HG02852 (cell line): ENCODE measurements around the gene GRIN2D.
"Not testable (repeated sequence)": the region's sequence is repeated elsewhere in the genome, so short reads cannot be mapped to it uniquely, and the experiment has no call there.

ENCODE experiments used
- ATAC-seq: cut with Tn5 transposase; IDR thresholded peaks from one replicate; pipeline ENCODE4 v1.9.1; 2021; ENCODE audit warnings: mild to moderate bottlenecking, moderate library complexity; ENCODE audit not compliant: unreplicated experiment

Gene GRIN2D

DNA sequence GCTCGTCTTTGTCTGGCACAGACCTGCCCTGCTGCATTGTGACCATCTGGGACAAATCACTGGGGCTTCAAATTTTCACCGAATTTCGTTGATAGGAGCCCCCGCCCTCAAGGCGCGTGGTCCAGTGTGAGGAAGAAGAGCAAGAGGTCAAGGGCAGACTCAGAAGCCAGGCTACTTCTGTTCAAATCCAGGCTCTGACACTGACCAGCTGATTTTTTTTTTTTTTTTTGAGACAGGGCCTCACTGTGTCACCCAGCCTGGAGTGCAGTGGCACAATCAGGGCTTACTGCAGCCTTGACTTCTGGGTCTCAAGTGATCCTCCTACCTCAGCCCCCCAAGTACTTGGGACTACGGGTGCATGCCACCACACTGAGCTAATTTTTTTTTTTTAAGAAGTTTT lies 22.1 kb upstream of the GRIN2D start:
- ATAC-seq, result no peak

GRCh38 chr19:48371771-48372170 lies 21.7 kb upstream of the GRIN2D start:
- not testable (repeated sequence) for ATAC-seq

DNA sequence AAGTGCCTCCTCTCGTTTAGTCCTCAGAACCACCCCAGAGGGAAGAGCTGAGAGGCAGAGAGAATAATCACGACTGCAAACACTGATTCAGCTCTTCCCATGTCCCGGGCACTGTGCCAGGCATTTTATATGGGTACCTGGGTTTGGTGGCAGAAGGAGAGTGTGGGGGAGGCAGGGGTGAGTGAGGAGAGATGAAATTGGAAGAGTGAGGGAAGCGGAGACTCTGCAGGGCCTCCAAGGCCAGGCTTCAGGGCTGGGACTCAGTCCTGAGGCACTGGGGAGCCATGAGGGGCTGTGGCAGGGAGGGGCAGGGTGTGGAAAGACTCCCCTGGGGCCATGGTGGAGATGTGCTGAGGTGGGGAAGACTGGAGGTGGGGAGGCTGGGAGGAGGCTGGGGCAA lies 20.6 kb upstream of the GRIN2D start:
- no peak for ATAC-seq

GRCh38 chr19:48373567-48373966 lies 19.9 kb upstream of the GRIN2D start:
- ATAC-seq, result no peak

- no peak for ATAC-seq
Measured at GRCh38 chr19:48378194-48378570, 15.3 kb upstream of the GRIN2D start.

DNA sequence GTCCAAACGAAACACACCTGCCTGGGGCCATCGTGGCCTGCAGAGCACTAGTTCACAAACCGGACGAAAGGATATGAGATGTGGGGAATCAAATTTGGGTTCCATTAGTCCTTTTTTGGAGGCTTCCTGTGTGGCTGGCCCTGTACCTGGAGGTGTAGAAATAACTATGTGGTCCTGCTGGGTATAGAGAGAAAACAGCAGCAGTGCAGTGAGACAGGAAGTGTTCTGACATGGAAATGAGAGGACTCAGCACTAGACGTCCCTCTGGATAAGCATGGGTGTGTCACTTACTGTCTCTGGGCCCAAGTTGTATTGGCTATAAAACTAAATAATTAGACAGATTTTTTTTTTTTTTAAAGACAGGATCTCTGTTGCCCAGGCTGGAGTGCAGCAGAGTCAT lies 14.4 kb upstream of the GRIN2D start:
- ATAC-seq, result no peak

- ATAC-seq, result no peak
Measured at GRCh38 chr19:48381178-48381950, 12.1 kb upstream of the GRIN2D start.

DNA sequence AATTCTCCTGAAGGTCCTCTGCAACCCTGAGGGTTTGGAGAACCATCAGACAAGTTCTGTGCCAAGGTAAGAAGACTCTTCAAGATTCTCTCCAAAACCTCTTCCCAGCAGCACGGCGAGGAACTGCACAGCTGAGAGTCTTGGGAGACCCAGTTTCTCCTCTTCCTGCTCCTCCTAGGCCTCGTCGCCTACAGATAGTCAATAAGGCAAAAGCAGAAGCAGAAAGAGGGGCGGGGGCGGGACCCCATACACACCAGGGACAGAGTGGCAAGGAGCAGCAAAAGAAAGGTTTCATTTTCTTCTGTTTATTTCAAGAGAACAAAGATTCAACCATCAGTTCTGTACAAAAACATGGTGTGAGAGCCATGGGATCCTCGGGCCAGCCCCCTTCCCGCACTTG lies 11.2 kb upstream of the GRIN2D start:
- no peak for ATAC-seq

- no peak for ATAC-seq
Measured at GRCh38 chr19:48385461-48386087, 7.9 kb upstream of the GRIN2D start.

- ATAC-seq, result no peak
Measured at GRCh38 chr19:48386981-48387380, 6.5 kb upstream of the GRIN2D start.

- ATAC-seq, result peak; percentile 33
Measured at GRCh38 chr19:48390188-48391099, 3.0 kb upstream of the GRIN2D start.

GRCh38 chr19:48391100-48392005 lies 2.1 kb upstream of the GRIN2D start, which contains the start of gene KDELR1:
Gene KDELR1 (minus strand): TSS chr19:48391551. CDS start chr19:48391358, 193 bp downstream.
- ATAC-seq, result peak; percentile 71

DNA sequence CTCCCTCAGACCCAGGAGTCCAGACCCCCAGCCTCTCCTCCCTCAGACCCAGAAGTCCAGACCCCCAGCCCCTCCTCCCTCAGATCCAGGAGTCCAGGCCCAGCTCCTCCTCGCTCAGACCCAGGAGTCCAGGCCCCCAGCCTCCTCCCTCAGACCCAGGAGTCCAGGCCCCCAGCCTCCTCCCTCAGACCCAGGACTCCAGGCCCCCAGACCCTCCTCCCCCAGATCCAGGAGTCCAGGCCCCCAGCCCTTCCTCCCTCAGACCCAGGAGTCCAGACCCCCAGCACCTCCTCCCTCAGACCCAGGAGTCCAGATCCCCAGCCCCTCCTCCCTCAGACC lies 1.5 kb upstream of the GRIN2D start:
- not testable (repeated sequence) for ATAC-seq

- no peak for ATAC-seq
Measured at GRCh38 chr19:48392860-48393558, 459 bp upstream of the GRIN2D start.

DNA sequence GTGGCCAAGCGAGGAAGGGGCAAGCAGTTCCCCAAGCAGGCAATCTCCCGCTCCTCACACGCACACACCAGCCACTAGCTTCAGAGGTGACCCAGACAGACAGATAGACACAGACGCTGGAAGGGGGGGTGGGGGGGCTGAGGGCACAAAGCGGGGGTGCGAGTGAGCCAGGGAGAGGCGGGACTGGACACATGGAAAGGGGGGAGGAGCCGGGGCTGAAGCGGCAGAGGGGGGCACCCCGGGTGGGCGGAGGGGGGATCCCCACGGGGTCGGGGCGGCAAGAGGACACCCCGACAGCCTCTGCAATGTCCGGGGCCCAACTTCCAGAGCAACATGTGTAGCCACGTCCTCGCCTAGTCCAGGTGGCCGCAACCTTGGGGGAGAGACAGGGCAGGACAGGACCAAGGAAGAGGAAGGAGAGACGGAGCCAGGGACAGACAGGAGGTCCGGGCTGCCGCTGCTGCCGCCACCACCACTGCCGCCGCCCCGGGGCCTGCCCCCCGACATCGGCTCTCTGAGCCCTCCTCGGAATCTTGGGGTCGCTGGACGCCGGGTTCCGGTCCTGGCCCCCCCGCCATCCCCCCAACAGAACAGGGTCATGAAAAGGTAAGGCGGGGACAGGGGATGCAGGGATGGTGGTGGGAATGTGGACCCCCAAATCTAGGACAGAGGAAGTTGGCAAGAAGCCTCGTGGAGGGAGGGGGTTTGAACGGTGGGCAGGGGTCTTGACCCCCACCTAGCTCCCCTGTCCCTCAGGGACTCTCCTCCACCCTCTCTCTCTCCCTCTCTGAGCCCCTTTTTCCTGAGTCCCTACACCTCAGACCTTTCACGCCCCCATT lies 1.1 kb downstream of the GRIN2D start:
- no peak for ATAC-seq

GRCh38 chr19:48395170-48395455 lies 1.6 kb downstream of the GRIN2D start:
- no peak for ATAC-seq

- no peak for ATAC-seq
Measured at GRCh38 chr19:48395499-48395898, 2.0 kb downstream of the GRIN2D start.

GRCh38 chr19:48396016-48396823 lies 2.8 kb downstream of the GRIN2D start:
- ATAC-seq, result no peak

GRCh38 chr19:48396824-48397176 lies 3.3 kb downstream of the GRIN2D start:
- no peak for ATAC-seq
